ENCODE data around the gene HDAC4. TPM values are rescaled to one million over a fixed set of nuclear protein-coding genes. Genes with fewer than 3 reads are reported as not detected.
"Not testable (repeated sequence)": the region's sequence is repeated elsewhere in the genome, so short reads cannot be mapped to it uniquely, and the experiment has no call there.

Gene HDAC4
- polyA plus RNA-seq, 10 donors = 10.2 to 15.4 (median 11.9) TPM

GRCh38 chr2:239069362-239070333, 331.2 kb downstream of the HDAC4 start:
- DNase-seq = not testable (repeated sequence)

GRCh38 chr2:239068411-239068810, 332.4 kb downstream of the HDAC4 start:
- DNase-seq = no peak

GRCh38 chr2:239067196-239067865, 333.5 kb downstream of the HDAC4 start:
- no peak for DNase-seq

- DNase-seq = no peak
These were observed 334.2 kb downstream of the HDAC4 start for GRCh38 chr2:239066597-239066996.

GRCh38 chr2:239065962-239066361, 334.9 kb downstream of the HDAC4 start:
- no peak for DNase-seq

GRCh38 chr2:239065537-239065936, 335.3 kb downstream of the HDAC4 start:
- DNase-seq = no peak

- no peak for DNase-seq
These were observed 335.9 kb downstream of the HDAC4 start for GRCh38 chr2:239064891-239065290.

- DNase-seq = no peak
These were observed 336.6 kb downstream of the HDAC4 start for GRCh38 chr2:239064253-239064652.

GRCh38 chr2:239062743-239063142, 338.1 kb downstream of the HDAC4 start:
- DNase-seq = no peak

GRCh38 chr2:239061824-239062570, 338.8 kb downstream of the HDAC4 start:
- DNase-seq = no peak

GRCh38 chr2:239061121-239061666, 339.6 kb downstream of the HDAC4 start:
- no peak for DNase-seq

GRCh38 chr2:239060676-239061075, 340.1 kb downstream of the HDAC4 start:
- no peak for DNase-seq

GRCh38 chr2:239059854-239060253, 341.0 kb downstream of the HDAC4 start:
- DNase-seq = no peak

- DNase-seq = no peak
These were observed 342.1 kb downstream of the HDAC4 start for GRCh38 chr2:239058766-239059165.

- no peak for DNase-seq
These were observed 343.3 kb downstream of the HDAC4 start for GRCh38 chr2:239057533-239057932.

- DNase-seq = no peak
These were observed 344.2 kb downstream of the HDAC4 start for GRCh38 chr2:239056611-239057010.

GRCh38 chr2:239055756-239056493, 344.9 kb downstream of the HDAC4 start:
- DNase-seq = no peak

GRCh38 chr2:239054921-239055320, 345.9 kb downstream of the HDAC4 start:
- no peak for DNase-seq

- no peak for DNase-seq
These were observed 346.9 kb downstream of the HDAC4 start for GRCh38 chr2:239053801-239054503.
